A549 (cell line): ENCODE results near the gene PRR35. TPM values are rescaled to one million over a fixed set of nuclear protein-coding genes. Genes with fewer than 3 reads are reported as not detected.

Experiments
- ATAC-seq, 2 experiments: fragments of 200-7000 bp in 1 of 2; fragments of >200 bp in 1 of 2; cut with Nextera tagmentation in 1 of 2; cut with Tn5 transposase in 1 of 2; 3 replicates each; pipeline versions ENCODE4 v1.8.0 to v1.9.1; 2018 to 2020; ENCODE audit warnings: mild to moderate bottlenecking in 1 of 2, moderate library complexity in 1 of 2
- CTCF ChIA-PET: fragments of 300-600 bp; sonication (Branson Sonifier 250); formaldehyde crosslinking; extraction: SDS; loops from one replicate; lab custom pipeline; 2021; ENCODE audit warnings: antibody characterized with exemption, inconsistent platforms; lab: Yijun Ruan, JAX
- POLR2A ChIA-PET: fragments of 350-600 bp; formaldehyde crosslinking; extraction: SDS; loops from one replicate; lab custom pipeline; 2021; ENCODE audit warnings: antibody characterized with exemption, inconsistent platforms; lab: Yijun Ruan, JAX
- DNase-seq, 2 experiments: peaks; one replicate each; pipeline versions ENCODE4 v3.0.0 to v3.0.0-alpha.2; 2011 to 2016; ENCODE audit warnings: low read depth in 1 of 2, low spot score in 1 of 2
- FAIRE-seq: peaks from 2 replicates; lab custom pipeline; 2011; peaks lifted over from hg19 to GRCh38; lab: Jason Lieb, UNC
- H3K27ac ChIP-seq, 2 experiments: fragments of >200 bp; sonication (Bioruptor Twin); formaldehyde crosslinking; 3 replicates each; pipeline ENCODE4 v1.5.1; 2016 to 2017
- H3K4me1 ChIP-seq: fragments of >200 bp; sonication (Bioruptor Twin); formaldehyde crosslinking; 3 replicates; pipeline ENCODE4 v1.6.1; 2016
- H3K4me2 ChIP-seq: fragments of >200 bp; sonication (Bioruptor Twin); formaldehyde crosslinking; 3 replicates; pipeline ENCODE4 v1.6.1; 2016
- H3K4me3 ChIP-seq: fragments of >200 bp; sonication (Bioruptor Twin); formaldehyde crosslinking; 3 replicates; pipeline ENCODE4 v1.5.1; 2016
- H3K9me3 ChIP-seq: fragments of >200 bp; sonication (Bioruptor Twin); formaldehyde crosslinking; 3 replicates; pipeline ENCODE4 v1.6.1; 2016
- ATOH8 ChIP-seq: fragments of 250-450 bp; sonication (Bioruptor Pico); IDR thresholded peaks from 2 replicates; pipeline ENCODE4 v1.5.0; 2020; ENCODE audit warnings: low read depth, mild to moderate bottlenecking, moderate library complexity
- CBX8 ChIP-seq: fragments of 200-600 bp; sonication (generic); IDR thresholded peaks from 2 replicates; pipeline ENCODE4 v1.6.1; 2016
- CEBPB ChIP-seq, 2 experiments: fragments of >200 bp in 1 of 2; sonication (Bioruptor Twin) in 1 of 2; formaldehyde crosslinking in 1 of 2; IDR thresholded peaks; 2 replicates each; pipeline ENCODE4 v1.6.1; 2012 to 2016
- E2F6 ChIP-seq: IDR thresholded peaks from 2 replicates; pipeline ENCODE4 v1.6.1; 2012; ENCODE audit warnings: low read depth, borderline replicate concordance
- ELK1 ChIP-seq: fragments of 150-350 bp; IDR thresholded peaks from 2 replicates; pipeline ENCODE4 v1.6.1; 2014; ENCODE audit warnings: low read depth, mild to moderate bottlenecking, low read length
- ESRRA ChIP-seq: fragments of 150-350 bp; IDR thresholded peaks from 2 replicates; pipeline ENCODE4 v1.6.1; 2014; ENCODE audit warnings: mild to moderate bottlenecking, low read length, borderline replicate concordance
- FOSL2 ChIP-seq, 2 experiments: fragments of 450-650 bp in 1 of 2; fragments of >200 bp in 1 of 2; sonication (Bioruptor Twin) in 1 of 2; formaldehyde crosslinking; IDR thresholded peaks; 2 replicates each; pipeline versions ENCODE4 v1.5.0 to v1.6.1; 2016 to 2020; ENCODE audit warnings: mild to moderate bottlenecking in 1 of 2, moderate library complexity in 1 of 2
- FOXS1 ChIP-seq: fragments of 250-450 bp; sonication (Bioruptor Pico); IDR thresholded peaks from 2 replicates; pipeline ENCODE4 v1.5.0; 2020; ENCODE audit warnings: mild to moderate bottlenecking, moderate library complexity
- GATA3 ChIP-seq: IDR thresholded peaks from 2 replicates; pipeline ENCODE4 v1.6.1; 2012; ENCODE audit warnings: borderline replicate concordance
- HDAC2 ChIP-seq: fragments of 200-600 bp; sonication (generic); IDR thresholded peaks from 2 replicates; pipeline ENCODE4 v1.6.1; 2016
- HOXB13 ChIP-seq: fragments of 250-450 bp; sonication (Bioruptor Pico); IDR thresholded peaks from 2 replicates; pipeline ENCODE4 v1.5.0; 2020; ENCODE audit warnings: low read depth, mild to moderate bottlenecking, moderate library complexity
- MAX ChIP-seq: IDR thresholded peaks from 2 replicates; pipeline ENCODE4 v1.6.1; 2012
- MYC ChIP-seq: IDR thresholded peaks from 2 replicates; pipeline ENCODE4 v1.6.1; 2012; ENCODE audit warnings: mild to moderate bottlenecking, inconsistent platforms, low read length, improper control_type of control experiment, borderline replicate concordance
- NFE2L2 ChIP-seq: fragments of 150-350 bp; conservative IDR thresholded peaks from 2 replicates; pipeline ENCODE4 v1.6.1; 2014; ENCODE audit warnings: low read length
- NR3C1 ChIP-seq: fragments of >200 bp; sonication (Bioruptor Twin); formaldehyde crosslinking; IDR thresholded peaks from 3 replicates; pipeline ENCODE4 v1.6.1; 2017
- PBX3 ChIP-seq: IDR thresholded peaks from 2 replicates; pipeline ENCODE4 v1.6.1; 2012
- RAD21 ChIP-seq, 2 experiments: fragments of >200 bp in 1 of 2; sonication (Bioruptor Twin) in 1 of 2; formaldehyde crosslinking in 1 of 2; IDR thresholded peaks in 1 of 2; conservative IDR thresholded peaks in 1 of 2; 2 replicates in 1 of 2; 3 replicates in 1 of 2; pipeline ENCODE4 v1.6.1; 2012 to 2018; ENCODE audit warnings: inconsistent platforms in 1 of 2
- RARB ChIP-seq: fragments of 250-450 bp; sonication (Bioruptor Pico); IDR thresholded peaks from 2 replicates; pipeline ENCODE4 v1.8.0; 2021; ENCODE audit warnings: mild to moderate bottlenecking, moderate library complexity
- REST ChIP-seq: fragments of 200-600 bp; sonication (generic); IDR thresholded peaks from 2 replicates; pipeline ENCODE4 v1.6.1; 2016; ENCODE audit warnings: antibody characterized with exemption, mild to moderate bottlenecking, moderate library complexity
- SMC3 ChIP-seq: fragments of >200 bp; sonication (Bioruptor Twin); formaldehyde crosslinking; IDR thresholded peaks from 3 replicates; pipeline ENCODE4 v1.6.1; 2018; ENCODE audit warnings: inconsistent platforms
- ZSCAN20 ChIP-seq: fragments of 250-450 bp; sonication (Bioruptor Pico); IDR thresholded peaks from 2 replicates; pipeline ENCODE4 v1.8.0; 2022; ENCODE audit warnings: mild to moderate bottlenecking, moderate library complexity
- WGBS: methylation state at CpG from one replicate; pipeline ENCODE4 v1.1.6; 2017; ENCODE audit errors: missing lambda C conversion rate; 5-methylcytosine and 5-hydroxymethylcytosine counted together
- polyA plus RNA-seq, 4 experiments: library from polyadenylated mRNA; depleted of rRNA in 3 of 4; stranded (reverse); fragments of >200 nt; fragmentation: RNase III in 1 of 4; extraction: RNeasy Plus Mini Kit Qiagen cat#74134 plus additional on column Dnase treatment in 1 of 4; gene quantifications; 2 replicates in 3 of 4; 3 replicates in 1 of 4; pipeline ENCODE4 v1.2.3, GENCODE V29; 2011 to 2017

Gene PRR35
- polyA plus RNA-seq, 2 of the 4 experiments (the other 2 are of a cell fraction), result 0.04 TPM

GRCh38 chr16:525520-526180 is 34.5 kb upstream of the PRR35 start:
- no peak for FAIRE-seq
- ATAC-seq, result peak; percentile 5 to 11; a peak in 4 of 6 replicates
- POLR2A ChIA-PET, result interaction anchor here (1.5 kb wide), 1 partner anchor 8 kb away, joined by 4 read pairs; no protein-coding TSS in a partner anchor
- Histone ChIP-seq H3K27ac (peak overlapping the region; percentile 95 to 97), H3K4me3 (peak overlapping the region; percentile 96), H3K4me2 (peak overlapping the region; percentile 89), H3K4me1 (peaks cover 29% of the 10 kb centered on the region), H3K9me3 (no peaks in the 10 kb centered on the region)
- WGBS, result 40% methylated on average over 13 of the region's 13 CpGs
- peak; percentile 58; the same call in 1 of the 2 replicates for TF ChIP-seq MAX
- no peak for TF ChIP-seq HDAC2
- no peak for TF ChIP-seq CEBPB (IDR thresholded peaks at IDR 0.05)
- TF ChIP-seq MYC, result no peak
- no peak for TF ChIP-seq NR3C1
- TF ChIP-seq GATA3, result no peak
- TF ChIP-seq HOXB13 (CRISPR knock-in tag), result no peak
- no peak for TF ChIP-seq PBX3
- TF ChIP-seq SMC3, result no peak
- TF ChIP-seq RARB (CRISPR knock-in tag), result no peak
- no peak for TF ChIP-seq REST
- TF ChIP-seq ATOH8, result no peak
- no peak for TF ChIP-seq FOSL2 (IDR thresholded peaks at IDR 0.05)
- peak; percentile 84 for TF ChIP-seq FOSL2 (CRISPR knock-in tag; IDR thresholded peaks at IDR 0.05)
- TF ChIP-seq FOXS1, result no peak
- 0 out of 5 replicates have a peak, but pooled peaks of 1 of the 2 experiments have one; percentile 3 for TF ChIP-seq RAD21 (conservative IDR thresholded peaks at IDR 0.05 in 1 of 2, IDR thresholded peaks at IDR 0.05 in 1 of 2)
- TF ChIP-seq E2F6, result peak; percentile 63; the same call in 1 of the 2 replicates
- peak; percentile 68 to 72 for DNase-seq
- CTCF ChIA-PET, result interaction anchor here (0.9 to 1.0 kb wide), 4 partner anchors 9 to 125 kb away, joined by 3 to 4 read pairs (median 3); partner anchors contain the start of gene RAB11FIP3

- Histone ChIP-seq H3K4me1 (peaks cover 29% of the 10 kb centered on the region), H3K27ac (peak overlapping the region; percentile 95 to 97), H3K9me3 (no peaks in the 10 kb centered on the region), H3K4me2 (peak overlapping the region; percentile 89), H3K4me3 (peak overlapping the region; percentile 96)
- WGBS, result 31% methylated on average over 16 of the region's 26 CpGs
- no peak for DNase-seq
- peak; percentile 3 to 25; a peak in 5 of 6 replicates for ATAC-seq
- FAIRE-seq, result no peak
- ChIA-PET CTCF (interaction anchor here (0.9 to 1.2 kb wide), 5 partner anchors 8 to 126 kb away, joined by 3 to 4 read pairs (median 3); partner anchors contain the start of gene RAB11FIP3), POLR2A (interaction anchor here (1.3 kb wide), 1 partner anchor 101 kb away, joined by 4 read pairs; the partner anchor contains the start of gene RAB11FIP3)
- TF ChIP-seq CBX8 (no peak), CEBPB (IDR thresholded peaks at IDR 0.05) (no peak), ELK1 (no peak), FOSL2 (IDR thresholded peaks at IDR 0.05) (no peak), FOSL2 (CRISPR knock-in tag; IDR thresholded peaks at IDR 0.05) (no peak), REST (no peak), ESRRA (no peak), ZSCAN20 (no peak), NFE2L2 (no peak)
Measured at GRCh38 chr16:526181-527014, 33.8 kb upstream of the PRR35 start.
